GM18511 (cell line): ENCODE data around the gene HECW1.
"Not testable (repeated sequence)": the region's sequence is repeated elsewhere in the genome, so short reads cannot be mapped to it uniquely, and the experiment has no call there.

Experiments
- ATAC-seq: cut with Tn5 transposase; IDR thresholded peaks from one replicate; pipeline ENCODE4 v1.9.1; 2021; ENCODE audit warnings: mild to moderate bottlenecking, moderate library complexity; ENCODE audit not compliant: unreplicated experiment

The HECW1 gene

GRCh38 chr7:43111630-43112458 is 603 bp upstream of the HECW1 start:
- ATAC-seq: no peak

- ATAC-seq: no peak
Observed at GRCh38 chr7:43112941-43113621, 634 bp downstream of the HECW1 start.

- ATAC-seq: no peak
Observed at GRCh38 chr7:43113622-43114457, 1.4 kb downstream of the HECW1 start.

GRCh38 chr7:43114458-43114780 is 2.0 kb downstream of the HECW1 start:
- ATAC-seq: no peak

GRCh38 chr7:43116451-43116850 is 4.0 kb downstream of the HECW1 start:
- ATAC-seq: no peak

GRCh38 chr7:43117095-43117494 is 4.6 kb downstream of the HECW1 start:
- no peak for ATAC-seq

- no peak for ATAC-seq
Observed at GRCh38 chr7:43117861-43118260, 5.4 kb downstream of the HECW1 start.

- no peak for ATAC-seq
Observed at GRCh38 chr7:43118313-43118712, 5.9 kb downstream of the HECW1 start.

GRCh38 chr7:43119371-43120075 is 7.1 kb downstream of the HECW1 start:
- ATAC-seq: no peak

- no peak for ATAC-seq
Observed at GRCh38 chr7:43121973-43122372, 9.5 kb downstream of the HECW1 start.

GRCh38 chr7:43123457-43123856 is 11.0 kb downstream of the HECW1 start:
- no peak for ATAC-seq

- ATAC-seq: no peak
Observed at GRCh38 chr7:43124388-43124787, 11.9 kb downstream of the HECW1 start.

GRCh38 chr7:43130347-43130746 is 17.9 kb downstream of the HECW1 start:
- ATAC-seq: no peak

- ATAC-seq: no peak
Observed at GRCh38 chr7:43135129-43135528, 22.7 kb downstream of the HECW1 start.

- ATAC-seq: no peak
Observed at GRCh38 chr7:43136064-43136463, 23.6 kb downstream of the HECW1 start.

GRCh38 chr7:43137121-43137744 is 24.8 kb downstream of the HECW1 start:
- ATAC-seq: not testable (repeated sequence)

- ATAC-seq: no peak
Observed at GRCh38 chr7:43137811-43138210, 25.4 kb downstream of the HECW1 start.

GRCh38 chr7:43138710-43139109 is 26.3 kb downstream of the HECW1 start:
- no peak for ATAC-seq

GRCh38 chr7:43139137-43139536 is 26.7 kb downstream of the HECW1 start:
- ATAC-seq: no peak

GRCh38 chr7:43140186-43140585 is 27.7 kb downstream of the HECW1 start:
- no peak for ATAC-seq

- no peak for ATAC-seq
Observed at GRCh38 chr7:43141091-43141490, 28.6 kb downstream of the HECW1 start.
